Urothelium cell line (cell line): Measurements from ENCODE around the gene RNF125.

Source experiments
- DNase-seq: peaks from one replicate; pipeline ENCODE4 v3.0.0; 2011; ENCODE audit warnings: low spot score, mixed read lengths
- FAIRE-seq: peaks from 2 replicates; lab custom pipeline; 2011; peaks lifted over from hg19 to GRCh38; lab: Jason Lieb, UNC

Gene RNF125

DNA sequence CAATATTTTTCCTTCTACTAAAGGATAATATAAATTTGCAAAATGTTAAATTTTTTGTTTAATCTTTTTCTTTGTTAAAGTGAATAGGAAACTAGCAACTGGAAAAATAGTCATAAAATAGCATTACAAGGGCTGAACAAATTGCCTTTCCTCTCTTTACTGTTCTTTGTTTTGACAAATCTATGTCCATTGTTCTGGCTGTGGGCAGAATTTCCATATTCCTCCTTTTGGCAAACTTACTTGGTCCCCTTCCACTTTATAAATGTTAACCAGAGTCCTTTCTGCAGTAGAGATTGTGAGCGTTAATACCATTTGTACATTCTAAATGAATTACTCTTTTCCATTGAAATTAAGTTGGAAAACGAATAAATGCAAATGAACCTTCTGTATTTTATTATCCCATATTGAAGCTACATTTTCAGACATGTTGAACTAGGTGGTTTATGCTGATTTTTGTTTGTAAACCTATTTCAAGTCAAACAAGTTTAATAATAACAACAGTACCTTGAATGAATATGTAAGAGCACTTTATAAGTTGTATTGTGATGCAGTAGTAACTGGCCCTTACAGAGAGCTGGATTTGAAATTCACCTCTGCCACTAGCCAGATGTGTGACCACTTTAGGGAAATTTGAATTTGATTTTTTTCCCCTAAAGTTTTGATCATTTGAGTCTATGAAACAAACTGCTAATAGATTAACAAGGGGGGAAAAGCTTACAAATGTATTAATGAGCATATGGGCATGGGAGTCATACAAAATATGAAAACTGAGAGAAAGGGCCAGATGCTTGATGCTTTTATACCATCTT, 3.3 kb downstream of the RNF125 start:
- DNase-seq (no peak), FAIRE-seq (no peak)

DNA sequence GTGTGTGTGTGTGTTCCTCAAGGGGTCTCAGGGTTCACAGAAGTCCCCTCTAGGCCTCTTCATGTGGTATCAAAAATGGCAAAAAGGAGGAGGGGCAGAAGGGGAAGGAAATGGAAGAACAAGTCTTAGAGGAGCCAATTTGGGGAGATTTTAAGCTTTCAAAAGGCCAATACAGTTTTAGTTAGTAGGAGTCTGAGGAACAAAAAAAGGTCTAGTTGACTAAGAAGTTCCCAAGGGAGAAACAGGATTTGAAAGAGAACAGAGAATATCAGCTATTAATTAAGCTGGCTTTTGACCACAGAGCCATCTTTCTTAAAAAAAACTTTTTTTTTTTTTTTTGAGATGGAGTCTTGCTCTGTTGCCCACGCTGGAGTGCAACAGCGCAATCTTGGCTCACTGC, 7.1 kb downstream of the RNF125 start:
- no peak for FAIRE-seq
- no peak for DNase-seq

DNA sequence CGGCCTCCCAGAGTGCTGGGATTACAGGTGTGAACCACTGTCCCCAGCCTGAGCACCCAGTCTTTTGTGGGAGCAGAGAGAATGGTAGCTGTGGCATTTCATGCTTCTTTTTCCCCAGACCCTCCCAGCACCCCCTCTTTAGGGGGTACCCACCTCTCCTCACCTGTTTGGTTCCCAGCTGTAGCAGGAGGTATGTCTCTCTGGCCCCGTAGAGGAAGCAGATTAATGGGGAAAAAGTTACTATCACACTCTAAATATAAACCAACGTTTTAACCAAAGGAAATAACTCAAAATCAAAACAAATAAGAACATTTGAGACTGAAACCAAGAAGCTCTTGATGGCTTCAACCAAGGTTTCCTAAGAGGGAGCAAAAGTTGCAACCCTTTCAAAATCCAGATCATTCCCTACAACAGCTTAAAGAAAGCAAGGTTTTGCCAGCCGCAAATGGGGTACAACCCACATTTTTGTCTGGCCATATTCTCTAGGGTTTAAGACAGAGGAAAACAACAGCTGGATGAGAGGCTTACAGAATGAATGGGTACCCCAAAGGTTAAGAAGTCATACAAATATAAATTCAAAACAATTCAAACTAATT, 8.0 kb downstream of the RNF125 start:
- FAIRE-seq: no peak

DNA sequence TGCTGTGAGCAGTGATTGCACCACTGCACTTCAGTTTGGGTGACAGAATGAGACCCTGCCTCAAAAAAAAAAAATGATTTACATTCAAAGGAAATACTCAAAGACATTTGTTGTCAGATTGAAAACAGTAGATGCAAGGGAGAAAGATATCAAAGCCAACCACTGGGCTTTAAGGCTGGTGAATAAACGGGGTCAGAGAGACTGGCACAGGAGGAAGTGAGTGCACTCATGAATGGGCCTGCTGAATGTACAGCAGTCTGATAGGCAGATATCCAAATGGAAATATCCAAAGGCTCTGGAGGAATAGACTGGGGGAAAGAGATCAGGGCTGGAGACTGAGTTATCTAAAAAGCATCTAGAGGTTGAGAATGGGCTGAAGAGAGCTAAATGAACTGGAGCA, 10.9 kb downstream of the RNF125 start:
- no peak for DNase-seq

More for the DNA sequence above, 8.0 kb downstream of the RNF125 start:
- DNase-seq: no peak

DNA sequence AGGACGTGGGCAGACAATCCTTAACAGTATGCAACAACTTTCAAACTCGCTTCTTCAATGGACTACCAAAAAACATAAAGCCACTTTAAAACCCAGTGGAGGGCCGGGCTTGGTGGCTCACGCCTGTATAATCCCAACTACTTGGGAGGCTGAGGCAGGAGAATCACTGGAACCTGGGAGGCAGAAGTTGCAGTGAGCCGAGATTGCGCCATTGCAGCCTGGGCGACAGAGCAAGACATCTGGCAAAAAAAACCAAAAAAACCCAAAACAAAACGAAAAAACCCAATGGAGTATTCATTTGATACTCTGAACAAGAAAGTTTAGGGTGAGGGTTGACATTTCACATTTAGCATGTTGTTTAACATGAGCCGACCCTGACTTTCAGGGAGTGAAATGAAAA, 14.0 kb downstream of the RNF125 start:
- FAIRE-seq (no peak), DNase-seq (no peak)

More for the DNA sequence above, 10.9 kb downstream of the RNF125 start:
- FAIRE-seq: no peak

DNA sequence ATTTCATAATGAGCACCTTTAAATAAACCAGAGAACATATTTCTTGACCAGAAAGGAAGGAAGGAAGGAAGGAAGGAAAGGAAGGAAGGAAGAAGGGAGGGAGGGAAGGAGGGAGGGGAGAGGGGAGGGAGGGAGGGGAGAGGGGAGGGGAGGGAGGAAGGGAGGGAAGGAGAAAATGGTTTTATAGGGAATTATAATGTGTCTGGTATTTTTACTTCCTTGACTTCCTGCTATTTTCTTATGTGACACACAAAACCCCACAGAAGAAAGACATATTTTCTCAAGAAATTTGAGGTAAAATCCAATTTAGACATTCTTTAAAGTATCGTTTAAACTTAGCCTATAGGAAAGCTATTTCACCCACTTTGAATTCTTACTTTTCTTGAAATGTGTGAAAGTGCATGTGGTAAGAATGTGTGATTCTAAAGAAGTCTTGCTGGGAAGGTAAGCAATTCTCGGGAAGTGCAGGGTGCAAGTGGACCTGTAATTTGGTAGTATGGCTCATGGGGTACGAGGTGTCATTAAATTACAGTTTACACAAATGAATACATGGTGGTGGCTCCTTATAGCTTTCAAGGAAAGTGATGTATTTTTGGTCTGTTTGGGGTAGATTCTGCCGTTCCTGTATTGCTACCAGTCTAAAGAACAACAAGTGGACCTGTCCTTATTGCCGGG, 18.0 kb downstream of the RNF125 start:
- DNase-seq (no peak), FAIRE-seq (no peak)

DNA sequence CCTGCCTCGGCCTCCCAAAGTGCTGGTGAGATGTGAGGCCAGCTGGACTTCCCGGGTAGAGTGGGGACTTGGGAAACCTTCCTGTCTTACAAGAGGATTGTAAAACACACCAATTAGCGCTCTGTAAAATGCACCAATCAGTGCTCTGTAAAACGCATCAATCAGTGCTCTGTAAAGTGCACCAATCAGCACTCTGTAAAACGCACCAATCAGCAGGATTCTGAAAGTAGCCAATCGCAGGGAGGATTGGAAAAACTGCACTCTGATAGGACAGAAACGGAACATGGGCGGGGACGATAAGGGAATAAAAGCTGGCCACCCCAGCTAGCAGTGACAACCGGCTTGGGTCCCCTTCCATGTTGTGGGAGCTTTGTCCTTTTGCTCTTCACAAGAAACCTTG, 19.0 kb downstream of the RNF125 start:
- FAIRE-seq (no peak), DNase-seq (no peak)

DNA sequence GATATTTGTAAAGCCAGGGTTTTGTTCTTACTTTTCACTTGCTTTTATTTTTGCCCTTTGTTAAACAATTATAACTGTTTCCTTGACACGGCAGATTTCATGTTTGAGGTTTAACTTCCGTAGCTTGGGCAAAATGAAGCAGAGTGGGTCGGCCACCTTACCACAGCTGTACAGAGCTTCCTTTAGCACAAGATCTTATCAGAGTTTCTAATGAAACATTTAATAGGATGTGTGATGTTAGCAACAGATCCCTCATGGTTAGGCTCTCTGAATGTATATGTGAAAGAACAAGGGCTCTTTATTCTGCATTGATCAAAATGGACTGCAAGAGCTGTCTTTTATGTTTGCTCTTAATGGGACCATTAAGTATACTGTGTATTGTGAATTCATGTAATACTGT, 22.3 kb downstream of the RNF125 start:
- DNase-seq (no peak), FAIRE-seq (no peak)

DNA sequence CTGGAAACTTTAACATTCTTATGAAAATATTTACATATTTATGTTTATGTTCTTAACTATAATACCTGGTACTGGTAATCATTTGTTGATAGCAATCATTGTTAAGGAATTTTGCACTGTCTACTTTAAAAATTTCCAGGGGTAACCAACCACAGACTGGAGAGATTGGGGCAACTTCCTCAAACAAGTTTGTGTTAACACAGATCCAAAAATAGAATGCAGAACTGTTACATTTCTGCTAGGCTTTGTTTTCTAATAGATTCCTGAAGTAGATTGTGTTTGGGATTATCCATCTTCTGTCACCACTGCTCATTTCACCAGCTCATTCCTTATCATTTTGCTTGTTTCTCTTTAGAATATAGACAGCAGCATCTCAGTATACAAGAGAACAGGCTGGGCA, 23.7 kb downstream of the RNF125 start:
- no peak for FAIRE-seq
- no peak for DNase-seq

DNA sequence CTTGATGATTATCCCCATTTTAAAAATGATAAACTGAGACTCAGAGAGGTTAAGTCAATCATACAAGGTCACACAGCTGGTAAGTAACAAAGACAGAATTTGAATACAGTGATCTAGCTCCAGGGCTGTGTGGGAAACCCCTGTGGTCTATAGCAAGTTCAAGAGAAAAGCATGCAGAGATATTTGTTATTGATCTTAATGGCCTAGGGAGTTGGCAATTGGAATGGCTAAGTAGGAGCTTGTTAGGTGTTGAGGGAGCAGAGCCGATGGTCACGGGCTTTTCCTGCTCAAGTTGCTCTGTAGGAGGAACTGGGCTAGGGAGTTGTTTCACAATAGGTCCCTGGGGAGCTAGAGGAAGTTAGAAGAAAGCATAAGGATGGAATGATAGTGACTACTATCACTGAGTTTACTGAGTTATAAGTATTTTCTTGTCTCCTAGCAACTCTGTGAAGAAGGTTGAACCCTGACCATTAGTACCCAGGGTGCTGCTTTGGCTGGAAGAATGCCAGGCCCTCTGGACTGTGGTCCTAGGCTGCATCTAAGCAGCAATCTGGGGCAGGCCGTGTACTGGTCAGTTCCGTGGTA, 30.0 kb downstream of the RNF125 start:
- FAIRE-seq (no peak), DNase-seq (no peak)

DNA sequence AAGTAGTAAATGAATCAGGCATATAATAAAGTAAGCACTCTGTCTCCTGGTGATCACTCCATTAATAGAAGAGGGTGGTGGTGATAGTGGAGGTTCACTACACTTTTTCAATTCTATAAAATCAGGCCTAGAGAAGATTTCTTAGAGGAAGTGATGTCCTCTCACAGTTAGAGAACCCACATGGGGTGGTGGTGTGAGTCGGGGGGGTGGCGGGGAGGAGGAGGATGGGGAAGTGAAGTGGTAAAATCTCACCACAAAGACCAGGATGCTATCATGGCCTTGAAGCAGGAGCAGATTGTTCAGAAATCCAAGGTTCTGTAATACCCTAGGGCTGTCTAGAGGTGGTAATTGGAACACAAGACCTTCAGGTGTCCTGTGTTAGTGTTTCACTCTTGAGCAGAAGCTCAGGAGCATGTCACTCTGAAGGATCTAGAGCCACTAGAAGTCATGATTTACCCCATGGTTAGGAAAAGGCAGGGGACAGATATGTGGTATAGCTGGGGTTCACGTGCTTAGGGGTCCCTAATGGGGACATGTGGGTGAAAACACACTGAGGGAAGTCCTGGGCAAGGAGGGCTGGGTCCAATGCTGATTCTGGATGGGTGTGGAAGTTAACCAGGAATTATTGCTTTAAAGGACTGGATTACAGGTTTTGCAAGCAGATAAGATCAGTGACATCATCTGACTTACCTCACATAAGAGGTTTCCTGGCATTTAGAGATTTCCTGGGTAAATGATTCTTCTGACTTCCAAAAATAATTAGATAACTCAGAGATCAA, 31.0 kb downstream of the RNF125 start:
- DNase-seq: no peak
- no peak for FAIRE-seq

DNA sequence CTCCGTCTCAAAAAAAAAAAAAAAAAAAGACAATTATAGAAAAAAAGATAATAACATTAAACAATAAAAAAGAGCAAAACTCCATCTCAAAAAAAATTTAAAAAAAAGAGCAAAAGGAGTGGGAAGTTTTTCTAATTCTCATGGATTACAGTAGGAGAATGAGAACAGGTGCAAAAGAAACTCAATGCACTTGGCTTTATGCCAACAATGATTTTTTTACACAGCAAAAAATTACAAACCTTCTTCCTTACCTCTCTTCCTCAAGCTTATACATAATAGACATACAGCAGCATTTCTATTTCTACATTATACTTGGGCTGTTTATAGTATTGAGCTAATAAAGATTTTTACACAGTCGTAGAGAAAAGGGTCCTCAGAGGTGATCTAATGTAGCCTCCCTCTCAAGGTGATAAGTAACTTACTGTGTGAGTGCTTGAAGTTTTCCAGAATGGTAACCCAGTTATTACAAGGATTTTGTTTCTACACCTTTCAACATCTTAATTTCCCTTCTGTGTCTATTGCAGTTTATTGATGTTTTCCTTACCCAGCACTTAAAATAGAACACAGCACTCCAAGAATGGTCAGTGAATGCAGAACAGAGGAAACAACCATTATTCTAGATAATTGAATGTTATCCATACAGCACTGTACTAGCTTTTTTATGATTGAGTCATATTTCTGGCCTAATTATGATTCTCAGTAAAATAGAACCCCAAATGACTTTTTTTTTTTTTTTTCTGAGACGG, 38.2 kb downstream of the RNF125 start:
- no peak for DNase-seq
- FAIRE-seq: no peak

DNA sequence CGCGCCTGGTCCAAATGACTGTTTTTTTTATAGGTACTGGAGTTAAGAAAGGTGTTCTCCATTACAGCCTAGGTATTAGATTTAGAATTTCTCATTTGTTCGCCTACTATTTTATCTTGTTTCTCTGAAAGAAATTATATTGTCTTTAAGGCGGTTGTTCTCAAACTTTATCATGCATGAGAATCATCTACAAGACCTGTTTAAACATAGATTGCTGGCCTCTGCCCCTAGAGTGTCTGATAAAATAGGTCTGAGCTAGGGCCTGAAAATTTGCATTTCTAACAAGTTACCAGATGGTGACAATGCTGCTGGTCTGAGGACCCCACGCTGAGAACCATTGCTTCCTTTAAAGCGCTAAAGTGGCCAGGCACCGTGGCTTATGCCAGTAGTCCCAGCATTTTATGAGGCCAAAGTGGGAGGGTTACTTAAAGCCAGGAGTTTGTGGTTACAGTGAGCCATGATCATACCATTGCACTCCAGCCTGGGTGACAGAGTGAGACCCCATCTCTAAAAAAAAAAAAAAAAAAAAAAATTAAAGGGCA, 39.1 kb downstream of the RNF125 start:
- no peak for DNase-seq
- no peak for FAIRE-seq

DNA sequence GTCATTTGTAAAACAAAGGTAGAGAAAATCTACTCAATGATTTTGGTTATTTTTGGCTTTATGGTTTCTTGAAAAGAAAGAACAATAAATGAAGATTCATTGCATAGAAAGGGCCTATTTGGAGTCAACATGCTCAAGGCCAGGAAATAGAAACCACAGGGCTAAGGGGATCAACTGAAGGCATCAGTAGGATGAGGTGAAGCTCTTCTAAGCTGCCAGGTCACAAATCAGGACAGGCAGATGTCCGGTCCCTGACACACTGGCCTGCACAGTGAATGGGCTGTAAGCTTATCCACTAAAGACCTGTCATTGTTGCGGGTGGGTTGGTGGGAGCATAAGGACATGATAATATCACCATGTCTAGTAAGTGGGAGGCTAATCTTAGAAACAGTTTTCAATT, 41.4 kb downstream of the RNF125 start:
- FAIRE-seq (no peak), DNase-seq (no peak)

DNA sequence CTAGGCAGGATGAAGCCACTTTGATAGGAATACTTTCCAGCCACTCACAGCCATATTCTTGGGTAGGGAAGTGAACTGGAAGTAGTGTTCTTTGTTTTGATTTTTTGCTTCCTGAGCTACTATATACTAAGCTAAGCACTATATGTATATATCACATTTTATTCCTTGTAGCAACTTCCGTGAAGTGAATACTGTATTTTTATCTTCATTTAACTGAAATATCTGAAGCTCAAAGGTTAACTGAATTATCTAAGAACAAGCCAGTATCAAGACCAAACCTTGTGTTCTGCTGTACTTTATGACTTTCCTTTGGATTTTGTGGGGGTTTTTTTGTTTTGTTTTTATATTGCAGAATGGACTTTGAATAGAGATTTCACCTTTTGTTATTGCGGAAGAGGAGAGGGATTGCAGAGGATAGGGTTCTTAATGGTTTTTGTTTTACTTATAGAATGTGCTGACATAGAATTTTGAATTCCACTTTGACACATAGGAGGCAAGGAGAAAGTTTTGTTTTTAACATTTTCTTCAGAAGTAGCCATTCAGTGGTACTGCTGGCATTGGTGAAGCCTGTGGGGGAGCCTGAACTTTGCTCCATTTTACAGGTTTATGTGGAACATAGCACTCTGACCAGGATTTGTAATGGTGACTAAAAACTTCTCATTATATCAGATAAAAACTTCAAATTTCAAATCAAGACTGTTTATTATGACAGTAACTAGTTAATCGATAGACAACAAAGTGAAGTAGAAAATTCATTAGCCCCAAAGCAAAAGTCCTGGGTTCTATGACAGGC, 48.9 kb downstream of the RNF125 start:
- FAIRE-seq (no peak), DNase-seq (no peak)

DNA sequence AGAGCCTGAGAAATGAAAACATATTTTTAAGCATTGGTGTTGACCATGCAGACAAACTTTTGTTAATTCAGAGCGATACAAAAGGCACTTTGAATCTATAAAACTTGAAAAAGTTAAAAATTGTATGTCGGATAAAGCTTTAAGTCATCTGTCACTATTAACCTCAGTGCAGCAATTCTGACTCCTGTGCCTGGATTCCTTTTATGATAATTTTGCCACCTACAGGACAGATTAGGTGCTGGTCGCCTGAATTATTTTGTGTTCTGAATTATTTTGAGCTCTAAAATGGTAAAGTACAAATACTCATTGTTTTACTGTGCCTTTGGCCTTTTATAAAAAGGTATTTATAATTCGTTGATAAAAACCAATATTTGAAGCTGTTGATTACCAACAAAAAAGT, 53.7 kb downstream of the RNF125 start:
- no peak for FAIRE-seq
- DNase-seq: peak; percentile 13

DNA sequence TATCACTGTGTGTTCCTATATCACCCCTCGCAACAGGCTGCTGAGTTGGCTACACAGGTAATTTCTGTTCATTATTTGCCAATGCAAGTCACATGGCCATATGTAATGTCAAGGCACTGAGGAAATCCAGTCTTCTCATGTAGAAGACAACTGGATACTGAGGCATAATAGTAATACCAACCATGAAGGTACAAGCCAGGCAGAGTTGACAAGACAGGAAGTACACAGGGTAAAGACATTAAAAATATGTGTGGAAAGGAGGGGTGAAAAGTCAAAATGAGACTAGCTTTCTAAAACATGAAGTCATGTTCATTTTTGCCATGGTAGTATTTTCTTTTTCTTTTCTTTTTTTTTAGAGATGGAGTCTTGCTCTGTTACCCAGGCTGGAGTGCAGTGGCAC, 55.6 kb downstream of the RNF125 start:
- FAIRE-seq: no peak
- no peak for DNase-seq

DNA sequence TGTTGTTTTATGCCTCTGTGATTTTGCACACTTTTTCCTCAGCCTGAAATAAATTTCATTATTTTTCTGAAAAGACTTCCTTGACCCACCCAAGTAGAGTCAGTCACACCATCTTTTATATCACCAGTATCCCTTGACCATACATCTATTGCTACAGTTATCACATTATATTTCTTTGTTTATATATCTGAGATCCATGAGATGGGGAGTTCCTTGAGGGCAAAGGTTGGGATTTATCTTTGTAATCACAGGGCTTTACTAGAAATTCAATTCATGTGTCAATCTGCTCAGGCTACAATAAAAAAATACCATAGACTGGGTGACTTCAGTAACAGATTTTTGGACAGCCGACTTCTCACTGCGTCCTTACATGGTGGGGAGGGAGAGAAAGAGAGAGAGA, 60.2 kb downstream of the RNF125 start:
- no peak for FAIRE-seq
- no peak for DNase-seq

DNA sequence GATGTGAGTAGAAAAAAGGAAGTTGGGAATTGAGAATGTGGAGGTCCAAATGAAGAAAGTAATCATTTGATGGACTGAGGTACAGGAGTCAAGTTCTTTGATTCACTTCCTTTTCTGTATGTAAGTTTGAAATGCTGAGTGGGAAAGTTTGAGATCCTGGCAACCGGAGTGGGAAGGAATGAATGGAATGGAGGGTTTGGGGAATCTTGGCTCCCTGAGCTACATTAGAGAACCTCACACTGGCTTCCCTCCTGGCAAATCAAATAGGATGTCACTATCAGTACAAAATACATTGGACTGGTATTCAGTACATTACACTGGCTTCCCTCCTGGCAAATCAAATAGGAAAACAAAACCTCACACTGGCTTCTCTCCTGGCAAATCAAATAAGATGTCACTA, 63.3 kb downstream of the RNF125 start:
- no peak for FAIRE-seq
- DNase-seq: no peak
